GM18505 (cell line): ENCODE measurements around the gene GRIP1.

Source experiments
- ATAC-seq: cut with Tn5 transposase; IDR thresholded peaks from one replicate; pipeline ENCODE4 v1.9.1; 2021; ENCODE audit not compliant: unreplicated experiment
- POLR2A ChIP-seq: IDR thresholded peaks from 4 replicates; pipeline ENCODE4 v1.6.1; 2011; ENCODE audit warnings: borderline replicate concordance; ENCODE audit not compliant: insufficient read depth, insufficient read length; ENCODE audit errors: extremely low read depth

The GRIP1 gene

GRCh38 chr12:66623455-66623854 lies 55.4 kb downstream of the GRIP1 start:
- no peak for ATAC-seq
- no peak for TF ChIP-seq POLR2A

GRCh38 chr12:66620688-66621087 lies 58.2 kb downstream of the GRIP1 start:
- no peak for TF ChIP-seq POLR2A
- no peak for ATAC-seq

DNA sequence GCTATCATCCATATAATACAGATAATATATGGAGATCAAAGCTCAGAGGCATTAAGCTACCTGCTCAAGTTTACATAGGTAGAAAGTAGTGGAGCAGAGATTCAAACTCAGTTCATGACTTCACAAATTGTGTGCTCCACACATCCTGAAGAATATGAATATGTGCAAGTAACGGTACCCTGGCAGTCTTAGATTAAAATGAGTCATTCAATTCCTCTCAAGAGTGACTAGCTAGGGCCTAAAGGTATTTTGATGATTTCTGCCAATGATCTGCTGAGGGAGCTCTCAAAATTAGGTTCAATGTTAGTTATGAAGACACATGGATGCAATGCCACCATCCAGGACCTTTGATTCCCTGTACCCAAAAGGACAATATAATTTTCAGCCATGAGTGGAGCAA lies 58.9 kb downstream of the GRIP1 start:
- no peak for TF ChIP-seq POLR2A
- ATAC-seq = no peak

DNA sequence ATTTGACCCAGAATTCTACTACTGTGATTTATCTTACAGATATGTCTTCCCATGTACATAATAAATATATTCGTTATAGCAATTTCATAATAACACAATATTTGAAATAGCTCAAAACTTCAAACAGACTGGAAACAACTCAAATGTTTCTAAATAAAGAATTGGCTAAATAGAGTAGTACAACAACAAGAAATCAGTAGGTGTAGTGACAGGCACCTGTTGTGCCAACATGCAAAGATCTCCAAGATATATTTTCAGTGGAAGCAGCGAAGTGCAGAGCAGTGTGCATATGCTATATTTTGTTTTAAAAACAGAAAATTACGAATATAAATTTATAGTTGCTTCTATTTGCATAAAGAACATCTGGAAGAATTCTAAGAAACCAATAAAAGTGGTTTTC lies 60.9 kb downstream of the GRIP1 start:
- ATAC-seq = no peak
- TF ChIP-seq POLR2A = no peak

DNA sequence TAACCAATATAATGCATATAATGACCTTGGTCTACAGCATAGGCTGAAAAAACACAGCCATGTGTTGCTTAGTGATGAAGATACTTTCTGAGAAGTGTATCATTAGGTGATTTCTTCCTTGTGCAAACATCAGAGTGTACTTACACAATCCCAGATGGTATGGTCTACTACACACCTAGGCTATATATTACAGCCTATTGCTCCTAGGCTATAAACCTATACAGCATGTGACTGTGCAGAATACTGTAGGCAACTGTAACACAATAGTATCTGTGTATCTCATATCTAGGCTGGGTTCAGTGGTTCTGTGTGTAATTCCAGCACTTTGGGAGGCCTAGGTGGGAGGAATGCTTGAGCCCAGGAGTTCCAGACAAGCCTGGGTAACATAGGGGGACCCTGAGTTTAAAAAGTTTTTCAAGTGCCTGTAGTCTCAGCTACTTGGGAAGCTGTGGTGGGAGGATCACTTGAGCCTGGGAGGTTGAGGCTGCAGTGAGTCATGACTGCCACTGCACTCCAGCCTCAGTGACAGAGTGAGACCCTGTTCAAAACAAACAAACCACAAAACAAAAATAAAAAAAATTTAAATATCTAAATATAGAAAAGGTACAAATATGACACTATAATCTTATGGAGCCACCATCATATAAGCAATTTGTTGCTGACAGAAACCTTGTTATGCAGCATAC lies 66.6 kb downstream of the GRIP1 start:
- no peak for ATAC-seq
- no peak for TF ChIP-seq POLR2A

GRCh38 chr12:66607147-66607546 lies 71.7 kb downstream of the GRIP1 start:
- no peak for ATAC-seq
- TF ChIP-seq POLR2A = no peak

DNA sequence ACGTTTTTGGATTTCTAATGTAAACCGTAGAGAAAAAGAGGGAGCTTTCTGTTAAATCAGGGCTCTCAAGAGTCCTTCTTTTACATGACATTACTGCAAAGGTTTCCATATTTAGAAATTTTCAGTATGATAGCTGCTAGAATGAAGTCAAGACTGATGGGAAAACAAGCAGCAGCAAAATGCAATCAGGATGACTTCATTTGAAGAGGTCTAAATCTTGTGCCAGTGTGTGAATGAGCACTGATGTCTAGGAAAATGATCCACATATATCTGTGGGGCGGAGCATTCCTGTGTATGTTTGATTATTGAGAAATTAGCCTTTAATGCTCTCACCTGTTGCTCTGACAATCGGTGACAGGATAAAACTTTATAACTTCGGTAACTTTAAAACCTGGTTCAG lies 73.6 kb downstream of the GRIP1 start:
- ATAC-seq = no peak
- TF ChIP-seq POLR2A = no peak

DNA sequence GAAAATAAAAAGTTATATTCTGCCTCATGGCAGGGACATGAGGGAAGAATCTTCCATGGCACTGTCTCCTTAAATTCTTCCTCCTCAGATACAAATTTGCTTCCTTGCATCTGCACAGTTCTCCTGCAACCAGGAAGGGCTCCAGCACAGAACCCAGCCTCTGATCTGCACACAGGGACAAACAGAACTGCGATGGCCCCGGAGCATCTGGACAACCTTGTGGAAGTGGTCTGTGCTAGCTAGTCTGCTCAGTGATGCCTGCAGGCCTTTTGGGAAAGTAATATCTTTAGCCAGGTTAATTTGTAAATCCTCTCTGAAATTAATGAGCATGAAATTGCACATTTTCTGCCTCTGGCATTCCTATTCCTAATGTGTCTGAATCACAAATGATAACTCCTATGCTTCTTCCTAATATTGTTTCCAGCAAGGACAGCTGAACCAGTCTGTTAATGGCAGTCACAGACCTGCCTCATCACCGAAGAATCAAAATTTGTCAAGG lies 74.8 kb downstream of the GRIP1 start:
- no peak for TF ChIP-seq POLR2A
- ATAC-seq = no peak

GRCh38 chr12:66603461-66603860 lies 75.4 kb downstream of the GRIP1 start:
- no peak for TF ChIP-seq POLR2A

GRCh38 chr12:66602483-66603143 lies 76.3 kb downstream of the GRIP1 start:
- TF ChIP-seq POLR2A = no peak
- no peak for ATAC-seq

More at GRCh38 chr12:66603461-66603860, 75.4 kb downstream of the GRIP1 start:
- no peak for ATAC-seq

DNA sequence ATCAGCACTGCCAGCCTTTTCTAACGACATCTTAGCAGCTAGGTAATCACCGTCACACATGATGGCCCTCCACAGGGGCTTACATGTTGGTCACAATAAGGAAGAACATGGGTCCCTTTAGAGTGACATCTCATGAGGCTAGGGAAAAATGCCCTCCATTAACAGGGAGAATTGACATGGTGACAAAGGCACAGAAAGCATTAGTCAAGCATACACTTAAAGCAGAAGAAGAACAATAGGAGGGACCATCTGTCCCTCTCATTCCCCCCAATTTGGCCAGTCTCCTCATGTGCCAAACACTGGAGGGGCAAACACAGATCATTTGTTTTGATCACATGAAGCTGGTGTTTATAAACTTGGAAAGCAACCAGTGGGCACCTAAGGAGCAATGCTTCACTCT lies 78.0 kb downstream of the GRIP1 start:
- no peak for TF ChIP-seq POLR2A
- ATAC-seq = no peak

- no peak for ATAC-seq
These were observed 79.1 kb downstream of the GRIP1 start for GRCh38 chr12:66599816-66600215.

GRCh38 chr12:66598608-66599007 lies 80.3 kb downstream of the GRIP1 start:
- TF ChIP-seq POLR2A = no peak
- no peak for ATAC-seq

More at GRCh38 chr12:66599816-66600215, 79.1 kb downstream of the GRIP1 start:
- TF ChIP-seq POLR2A = no peak

DNA sequence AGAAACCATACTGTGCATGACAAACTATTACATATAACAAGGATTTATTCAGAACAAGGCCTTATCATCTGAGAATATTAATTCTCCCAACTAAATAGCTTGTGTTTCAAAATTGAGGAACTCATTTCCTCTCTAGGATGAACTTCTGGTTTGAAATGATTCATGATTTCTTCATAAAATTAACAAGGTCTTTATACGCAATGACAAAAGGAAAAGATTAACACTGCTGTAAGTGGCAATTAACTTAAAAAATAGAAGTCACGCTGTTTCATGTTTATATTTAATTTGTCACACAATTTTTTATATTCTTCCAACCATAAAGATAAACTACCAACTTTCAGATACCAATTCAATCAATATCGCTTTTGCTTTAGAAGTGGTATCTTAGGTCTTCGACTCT lies 80.8 kb downstream of the GRIP1 start:
- TF ChIP-seq POLR2A = no peak
- no peak for ATAC-seq
